ENCODE measurements around the gene CLEC16A. TPM values are rescaled to one million over a fixed set of nuclear protein-coding genes. Genes with fewer than 3 reads are reported as not detected.
"Not testable (repeated sequence)": the region's sequence is repeated elsewhere in the genome, so short reads cannot be mapped to it uniquely, and the experiment has no call there.

The CLEC16A gene
- total RNA-seq, 4 donors from 2014 or later: 7.6 to 65.6 (median 28.0) TPM

GRCh38 chr16:10964891-10965326 lies 20.5 kb downstream of the CLEC16A start:
- intact Hi-C loops (cut with DNase I; ENCODE audit: low total_unique reads): loop anchor here (2.0 kb wide), 1 partner anchor 294 kb away; no protein-coding TSS in a partner anchor
- TF ChIP-seq POLR2A (IDR thresholded peaks at IDR 0.05) (no peak), CTCF (IDR thresholded peaks at IDR 0.05) (no peak)
- Histone ChIP-seq H3K9me3 (no peaks in the 10 kb centered on the region), H3K4me3 (no peak overlapping the region), H3K27me3 (no peaks in the 10 kb centered on the region), H3K4me1 (no peaks in the 10 kb centered on the region), H3K27ac (no peak overlapping the region), H3K36me3 (no peaks in the 10 kb centered on the region)
- no peak for DNase-seq

- intact Hi-C loops (cut with DNase I; ENCODE audit: low total_unique reads): loop anchor here (2.0 kb wide), 1 partner anchor 293 kb away; no protein-coding TSS in a partner anchor
- no peaks in the 10 kb centered on the region for H3K27me3 ChIP-seq
- no peaks in the 10 kb centered on the region for H3K36me3 ChIP-seq
- H3K9me3 ChIP-seq: no peaks in the 10 kb centered on the region
- H3K4me3 ChIP-seq: no peak overlapping the region
- no peak for DNase-seq
- TF ChIP-seq CTCF (IDR thresholded peaks at IDR 0.05) (no peak), POLR2A (IDR thresholded peaks at IDR 0.05) (no peak)
- no peak overlapping the region for H3K27ac ChIP-seq
- H3K4me1 ChIP-seq: no peaks in the 10 kb centered on the region
Observed at GRCh38 chr16:10965440-10966061, 21.2 kb downstream of the CLEC16A start.

DNA sequence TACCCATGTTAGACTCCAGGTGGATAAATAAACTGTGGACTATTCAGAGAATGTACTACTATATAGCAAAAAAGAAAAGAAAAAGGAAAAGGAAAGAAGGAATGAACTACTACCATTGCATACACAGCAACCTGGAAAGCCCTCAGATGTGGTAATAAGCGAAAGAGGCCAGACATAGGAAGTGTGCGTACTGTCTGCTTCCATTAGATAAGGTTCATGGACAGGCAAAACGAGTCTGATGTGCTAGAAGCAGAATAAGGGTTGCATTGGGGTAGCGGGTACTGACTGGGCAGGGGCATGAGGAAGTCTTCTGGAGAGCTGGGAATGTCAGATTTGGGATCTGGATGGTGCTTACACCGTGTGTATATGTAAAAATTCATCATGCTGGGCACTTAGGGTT lies 21.8 kb downstream of the CLEC16A start:
- Histone ChIP-seq H3K36me3 (no peaks in the 10 kb centered on the region), H3K9me3 (no peaks in the 10 kb centered on the region), H3K27ac (no peak overlapping the region), H3K4me3 (no peak overlapping the region), H3K4me1 (no peaks in the 10 kb centered on the region), H3K27me3 (no peaks in the 10 kb centered on the region)
- DNase-seq: no peak
- intact Hi-C loops (cut with DNase I; ENCODE audit: low total_unique reads): no loop called here
- TF ChIP-seq CTCF (IDR thresholded peaks at IDR 0.05): no peak
- TF ChIP-seq POLR2A (IDR thresholded peaks at IDR 0.05): no peak

DNA sequence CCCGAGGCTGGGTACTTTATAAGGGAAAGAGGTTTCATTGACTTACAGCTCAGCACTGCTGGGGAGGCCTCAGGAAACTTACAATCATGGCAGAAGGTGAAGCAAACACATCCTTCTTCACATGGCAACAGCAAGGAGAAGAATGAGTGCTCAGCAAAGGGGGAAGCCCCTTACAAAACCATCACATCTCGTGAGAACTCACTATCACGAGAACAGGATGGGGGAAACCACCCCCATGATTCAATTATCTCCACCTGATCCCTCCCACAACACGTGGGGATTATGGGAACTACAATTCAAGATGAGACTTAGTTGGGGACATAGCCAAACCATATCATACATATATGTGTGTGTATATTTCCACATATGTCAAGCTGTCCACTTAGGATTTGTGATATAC lies 22.2 kb downstream of the CLEC16A start:
- H3K27me3 ChIP-seq; intact Hi-C loops (cut with DNase I; ENCODE audit: low total_unique reads); H3K27ac ChIP-seq; H3K36me3 ChIP-seq; DNase-seq; H3K4me1 ChIP-seq; H3K9me3 ChIP-seq; H3K4me3 ChIP-seq: not testable (repeated sequence)

DNA sequence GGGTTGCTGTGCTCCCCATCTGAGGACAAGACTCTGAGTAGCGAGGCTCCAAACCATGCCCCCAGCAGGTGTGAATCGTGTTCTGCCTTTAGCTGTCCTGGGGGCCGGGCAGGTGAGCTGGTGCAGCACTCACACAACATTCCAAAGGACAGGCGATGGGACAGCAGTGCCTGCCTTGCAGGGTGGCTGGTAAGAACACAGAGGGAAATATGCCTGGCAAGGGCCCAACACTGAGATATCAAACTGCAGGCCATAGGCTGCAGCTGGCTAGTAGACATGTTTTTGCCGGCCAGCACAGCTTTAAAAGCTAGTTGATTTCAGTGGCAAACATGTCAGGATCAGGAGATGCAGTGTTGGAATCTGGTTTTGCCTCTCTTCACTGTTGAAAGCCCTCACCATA lies 23.6 kb downstream of the CLEC16A start:
- intact Hi-C loops (cut with DNase I; ENCODE audit: low total_unique reads): no loop called here
- no peaks in the 10 kb centered on the region for H3K27me3 ChIP-seq
- no peak overlapping the region for H3K27ac ChIP-seq
- no peaks in the 10 kb centered on the region for H3K36me3 ChIP-seq
- H3K4me3 ChIP-seq: no peak overlapping the region
- TF ChIP-seq CTCF (IDR thresholded peaks at IDR 0.05) (no peak), POLR2A (IDR thresholded peaks at IDR 0.05) (no peak)
- no peaks in the 10 kb centered on the region for H3K4me1 ChIP-seq
- no peak for DNase-seq
- H3K9me3 ChIP-seq: no peaks in the 10 kb centered on the region

DNA sequence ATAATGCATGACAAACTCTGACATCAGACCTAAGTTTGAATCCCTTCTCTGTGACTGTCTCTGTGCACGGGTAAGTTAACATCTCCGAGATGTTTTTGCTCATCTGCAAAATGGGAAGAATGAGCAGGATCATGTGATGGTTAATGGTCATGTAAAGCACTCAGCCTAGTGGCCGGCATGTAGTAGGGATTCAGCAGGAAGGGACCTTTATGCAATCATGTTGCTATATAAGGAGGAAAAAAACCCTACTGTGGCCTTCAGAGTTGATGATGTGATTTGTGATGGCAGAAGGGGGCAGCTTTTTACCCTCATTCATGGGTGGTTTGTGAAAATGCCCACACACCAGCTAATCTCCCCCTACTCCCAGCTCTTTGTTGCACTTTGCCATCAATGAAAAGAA lies 24.1 kb downstream of the CLEC16A start:
- Histone ChIP-seq H3K9me3 (no peaks in the 10 kb centered on the region), H3K36me3 (no peaks in the 10 kb centered on the region), H3K4me1 (no peaks in the 10 kb centered on the region), H3K4me3 (no peak overlapping the region), H3K27me3 (no peaks in the 10 kb centered on the region), H3K27ac (no peak overlapping the region)
- DNase-seq: no peak
- TF ChIP-seq CTCF (IDR thresholded peaks at IDR 0.05) (no peak), POLR2A (IDR thresholded peaks at IDR 0.05) (no peak)
- intact Hi-C loops (cut with DNase I; ENCODE audit: low total_unique reads): no loop called here
